GM12878 (cell line): ENCODE results near the gene NPHP3. TPM values are rescaled to one million over a fixed set of nuclear protein-coding genes. Genes with fewer than 3 reads are reported as not detected.
A peak's percentile ranks its signal among the peaks of the same experiment; 100 is the strongest.

ENCODE experiments used
- ATAC-seq: fragments of 200-7000 bp; cut with Tn5 transposase; 3 replicates; pipeline ENCODE4 v1.9.1; 2020; ENCODE audit warnings: mild to moderate bottlenecking, moderate library complexity
- BruUV-seq: library from RNA; stranded (reverse); fragments of 400-500 nt; replicated peaks from 2 replicates; lab custom pipeline; 2021; lab: Mats Ljungman, UMichigan
- CTCF ChIA-PET: fragments of 300-600 bp; sonication (Branson Sonifier 250); formaldehyde crosslinking; extraction: SDS; loops from one replicate; lab custom pipeline; 2021; ENCODE audit warnings: inconsistent platforms; lab: Yijun Ruan, JAX
- POLR2A ChIA-PET: fragments of 350-600 bp; formaldehyde crosslinking; extraction: SDS; loops from one replicate; lab custom pipeline; 2021; ENCODE audit warnings: inconsistent platforms; lab: Charles Lee
- RAD21 ChIA-PET: fragments of 300-600 bp; sonication (Branson Sonifier 250); formaldehyde crosslinking; loops from one replicate; lab custom pipeline; 2023; ENCODE audit warnings: antibody characterized with exemption; ENCODE audit not compliant: unreplicated experiment; lab: Charles Lee
- SMC1A ChIA-PET: fragments of 300-600 bp; sonication (Branson Sonifier 250); formaldehyde crosslinking; loops from one replicate; lab custom pipeline; 2023; ENCODE audit not compliant: unreplicated experiment, uncharacterized antibody; lab: Charles Lee
- DNase-seq: peaks from one replicate; pipeline ENCODE4 v3.0.0-alpha.2; 2011; ENCODE audit warnings: low read depth, low spot score
- FAIRE-seq: peaks from 3 replicates; lab custom pipeline; 2011; peaks lifted over from hg19 to GRCh38; lab: Jason Lieb, UNC
- H2AFZ ChIP-seq: 2 replicates; pipeline ENCODE4 v1.6.0; 2011; ENCODE audit warnings: low read depth, low read length, control low read depth; ENCODE audit not compliant: control insufficient read depth
- H3K27ac ChIP-seq: 2 replicates; pipeline ENCODE4 v1.5.1; 2011; ENCODE audit warnings: control low read depth; ENCODE audit not compliant: control insufficient read depth, insufficient read depth
- H3K27me3 ChIP-seq, 2 experiments: replicated peaks in 1 of 2; 2 replicates each; pipeline versions ENCODE4 v1.6.0 to v1.6.1; 2011; ENCODE audit warnings: low read length in 1 of 2; ENCODE audit not compliant: control insufficient read depth in 2 of 2, insufficient read depth in 2 of 2
- H3K36me3 ChIP-seq, 2 experiments: 2 replicates each; pipeline ENCODE4 v1.5.1; 2011; ENCODE audit warnings: low read length in 1 of 2; ENCODE audit not compliant: control insufficient read depth in 2 of 2, insufficient read depth in 2 of 2
- H3K4me1 ChIP-seq: 2 replicates; pipeline ENCODE4 v1.6.1; 2011; ENCODE audit warnings: mild to moderate bottlenecking, low read length, moderate library complexity, mixed read lengths; ENCODE audit not compliant: control insufficient read depth, insufficient read depth
- H3K4me2 ChIP-seq: 2 replicates; pipeline ENCODE4 v1.6.0; 2011; ENCODE audit warnings: control low read depth; ENCODE audit not compliant: control insufficient read depth, insufficient read depth
- H3K4me3 ChIP-seq: fragments of 200-600 bp; sonication (generic); 2 replicates; pipeline ENCODE4 v1.5.1; 2016
- H3K79me2 ChIP-seq: 2 replicates; pipeline ENCODE4 v1.6.0; 2011; ENCODE audit warnings: low read length; ENCODE audit not compliant: control insufficient read depth, insufficient read depth
- H3K9ac ChIP-seq: 2 replicates; pipeline ENCODE4 v1.8.0; 2011; ENCODE audit warnings: low read length, control low read depth, mixed read lengths; ENCODE audit not compliant: control insufficient read depth, insufficient read depth
- H3K9me3 ChIP-seq: replicated peaks from 3 replicates; pipeline ENCODE4 v1.5.1; 2011; ENCODE audit warnings: mild to moderate bottlenecking, low read length; ENCODE audit not compliant: control insufficient read depth, insufficient read depth
- H4K20me1 ChIP-seq: 2 replicates; pipeline ENCODE4 v1.6.0; 2011; ENCODE audit not compliant: control insufficient read depth, insufficient read depth
- CEBPB ChIP-seq, 2 experiments: fragments of 150-350 bp in 1 of 2; IDR thresholded peaks; 2 replicates each; pipeline ENCODE4 v1.6.1; 2012 to 2014; ENCODE audit warnings: low read depth in 2 of 2, low read length in 2 of 2, borderline replicate concordance in 1 of 2, inconsistent platforms in 1 of 2
- FOS ChIP-seq: IDR thresholded peaks from 3 replicates; pipeline ENCODE4 v1.6.1; 2011; ENCODE audit warnings: borderline replicate concordance; ENCODE audit not compliant: insufficient read length; ENCODE audit errors: extremely low read depth
- IKZF1 ChIP-seq: fragments of 450-650 bp; conservative IDR thresholded peaks from 2 replicates; pipeline ENCODE4 v1.6.1; 2017; ENCODE audit warnings: antibody characterized with exemption, mild to moderate bottlenecking
- NFXL1 ChIP-seq: fragments of 450-650 bp; IDR thresholded peaks from 2 replicates; pipeline ENCODE4 v1.6.1; 2017; ENCODE audit warnings: antibody characterized with exemption, mild to moderate bottlenecking, borderline replicate concordance
- POLR2AphosphoS5 ChIP-seq: IDR thresholded peaks from 2 replicates; pipeline ENCODE4 v1.6.1; 2011; ENCODE audit warnings: mild to moderate bottlenecking, low read length, inconsistent platforms
- ZZZ3 ChIP-seq: IDR thresholded peaks from 2 replicates; pipeline ENCODE4 v1.6.1; 2011; ENCODE audit warnings: low read depth; ENCODE audit not compliant: control insufficient read depth, insufficient read length
- WGBS: methylation state at CpG from one replicate; pipeline ENCODE4 v1.1.6; 2016; ENCODE audit warnings: low lambda C conversion rate; ENCODE audit not compliant: insufficient replicate concordance, insufficient coverage; ENCODE audit errors: missing lambda C conversion rate; 5-methylcytosine and 5-hydroxymethylcytosine counted together
- in situ Hi-C: fragments of 300-500 bp; cut with MboI; formaldehyde crosslinking; loops from 9 replicates; pipeline ENCODE4 v1.14.3; 2018; ENCODE audit warnings: mixed read lengths
- intact Hi-C: fragments of 100-400 bp; cut with micrococcal nuclease; formaldehyde crosslinking; loops from one replicate; pipeline ENCODE4 v1.14.2; 2022; ENCODE audit not compliant: unreplicated experiment
- polyA plus RNA-seq, 11 experiments: library from polyadenylated mRNA; depleted of rRNA in 4 of 11; unstranded in 6 of 11; stranded (reverse) in 5 of 11; fragments of >200 nt; fragmentation: Nextera tagmentation in 4 of 11; fragmentation: Illumina TruSeq in 1 of 11; extraction: Ambion mirVana in 4 of 11; extraction: Trizol in 1 of 11; gene quantifications; 1 replicate in 1 of 11; 2 replicates in 10 of 11; pipeline versions ENCODE4 v1.2.1 to v1.2.3, GENCODE V29; 2011 to 2016; ENCODE audit warnings: inconsistent platforms in 2 of 11, missing spikeins in 2 of 11, low read depth in 1 of 11
- total RNA-seq, 4 experiments: library from RNA; depleted of rRNA in 3 of 4; stranded (reverse); fragments of >200 nt in 3 of 4; fragmentation: Illumina TruSeq in 1 of 4; extraction: Trizol in 1 of 4; gene quantifications; 2 replicates each; pipeline versions ENCODE4 v1.2.1 to v1.2.3, GENCODE V29; 2013 to 2021
- TF ChIP-seq, protein P1 (sequence below): IDR thresholded peaks from 2 replicates; pipeline ENCODE4 v1.6.1; 2012; ENCODE audit warnings: low read length, inconsistent platforms

Gene NPHP3
- total and polyA plus RNA-seq, 10 of the 15 experiments (the other 5 are each of a cell fraction or from before 2014, with no cell fraction given) = 0.84 to 11.7 (median 2.9) TPM

DNA sequence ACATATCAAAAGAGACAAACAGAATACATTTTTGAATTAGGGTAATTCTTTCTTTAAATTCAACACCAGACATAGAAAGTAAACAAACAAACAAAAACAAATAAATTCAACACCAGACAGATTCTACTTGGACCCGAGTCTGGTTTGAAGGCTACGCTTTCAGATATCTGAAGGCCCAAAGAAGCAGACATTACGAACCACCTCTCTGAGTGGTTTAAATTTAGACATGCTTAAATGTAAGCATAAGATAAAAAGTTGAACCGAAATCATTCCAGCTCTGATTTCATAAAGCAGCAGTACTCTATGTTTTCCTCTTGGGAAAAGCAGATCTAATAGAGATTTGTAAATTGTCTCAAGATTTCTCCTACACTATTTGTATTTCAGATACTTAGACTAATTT, 32.2 kb downstream of the NPHP3 start:
- Histone ChIP-seq H3K4me2 (no peak overlapping the region), H2AFZ (no peak overlapping the region), H3K27ac (no peak overlapping the region), H3K9ac (no peak overlapping the region), H3K9me3 (no peaks in the 10 kb centered on the region), H3K79me2 (no peaks in the 10 kb centered on the region), H3K4me1 (no peaks in the 10 kb centered on the region), H3K27me3 (no peaks in the 10 kb centered on the region), H3K36me3 (peaks cover 0 to 3% of the 10 kb centered on the region in 2 experiments; a peak in 2 of 4 replicates), H4K20me1 (no peaks in the 10 kb centered on the region), H3K4me3 (no peak overlapping the region)
- WGBS = 83% methylated on average over 4 of the region's 4 CpGs
- intact Hi-C loops (no loop called here), in situ Hi-C loops (no loop called here)
- ChIA-PET SMC1A (no interaction called here), RAD21 (interaction anchor here (1.4 kb wide), 1 partner anchor 25 kb away, joined by 3 read pairs; no protein-coding TSS in a partner anchor), CTCF (no interaction called here), POLR2A (no interaction called here)
- TF ChIP-seq IKZF1 = no peak
- TF ChIP-seq FOS = no peak
- no peak for TF ChIP-seq CEBPB (IDR thresholded peaks at IDR 0.05; ENCODE audit: borderline replicate concordance in 1 of 2, low read depth in 2 of 2, low read length in 2 of 2)
- TF ChIP-seq ZZZ3 = no peak
- TF ChIP-seq, protein P1, sequence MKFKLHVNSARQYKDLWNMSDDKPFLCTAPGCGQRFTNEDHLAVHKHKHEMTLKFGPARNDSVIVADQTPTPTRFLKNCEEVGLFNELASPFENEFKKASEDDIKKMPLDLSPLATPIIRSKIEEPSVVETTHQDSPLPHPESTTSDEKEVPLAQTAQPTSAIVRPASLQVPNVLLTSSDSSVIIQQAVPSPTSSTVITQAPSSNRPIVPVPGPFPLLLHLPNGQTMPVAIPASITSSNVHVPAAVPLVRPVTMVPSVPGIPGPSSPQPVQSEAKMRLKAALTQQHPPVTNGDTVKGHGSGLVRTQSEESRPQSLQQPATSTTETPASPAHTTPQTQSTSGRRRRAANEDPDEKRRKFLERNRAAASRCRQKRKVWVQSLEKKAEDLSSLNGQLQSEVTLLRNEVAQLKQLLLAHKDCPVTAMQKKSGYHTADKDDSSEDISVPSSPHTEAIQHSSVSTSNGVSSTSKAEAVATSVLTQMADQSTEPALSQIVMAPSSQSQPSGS = no peak
- TF ChIP-seq NFXL1 = no peak
- TF ChIP-seq POLR2AphosphoS5 = no peak
- DNase-seq (no peak), ATAC-seq (no peak), FAIRE-seq (peak; percentile 13)
- no TSS peak for BruUV-seq
